DMS79 treated with DMSO at 0.1 percent for 48 hours (cell line): ENCODE data around the gene CCDC86.

ENCODE experiments used
- DNase-seq: peaks from one replicate; lab custom pipeline; 2025; lab: John Stamatoyannopoulos, UW

CCDC86 gene

GRCh38 chr11:60868682-60869450, 27.0 kb downstream of the CCDC86 start:
- DNase-seq, result no peak

- no peak for DNase-seq
Observed at GRCh38 chr11:60869451-60869825, 27.5 kb downstream of the CCDC86 start.

- DNase-seq, result peak; percentile 86
Observed at GRCh38 chr11:60870276-60870675, 28.4 kb downstream of the CCDC86 start.

- DNase-seq, result no peak
Observed at GRCh38 chr11:60870733-60871377, 28.9 kb downstream of the CCDC86 start.

GRCh38 chr11:60871378-60872061, 29.6 kb downstream of the CCDC86 start:
- peak; percentile 65 for DNase-seq

- no peak for DNase-seq
Observed at GRCh38 chr11:60872124-60872960, 30.4 kb downstream of the CCDC86 start.

GRCh38 chr11:60872961-60873524, 31.1 kb downstream of the CCDC86 start:
- no peak for DNase-seq

- DNase-seq, result no peak
Observed at GRCh38 chr11:60873533-60873932, 31.6 kb downstream of the CCDC86 start.

GRCh38 chr11:60874421-60875365, 32.8 kb downstream of the CCDC86 start:
- DNase-seq, result no peak

- no peak for DNase-seq
Observed at GRCh38 chr11:60875366-60876167, 33.7 kb downstream of the CCDC86 start.

GRCh38 chr11:60876168-60876485, 34.2 kb downstream of the CCDC86 start:
- no peak for DNase-seq

- no peak for DNase-seq
Observed at GRCh38 chr11:60878245-60879101, 36.6 kb downstream of the CCDC86 start.

- no peak for DNase-seq
Observed at GRCh38 chr11:60879104-60879503, 37.2 kb downstream of the CCDC86 start.

- DNase-seq, result no peak
Observed at GRCh38 chr11:60879971-60880588, 38.2 kb downstream of the CCDC86 start.

GRCh38 chr11:60880643-60881282, 38.9 kb downstream of the CCDC86 start:
- peak; percentile 72 for DNase-seq

GRCh38 chr11:60887556-60887955, 45.6 kb downstream of the CCDC86 start:
- peak; percentile 66 for DNase-seq

GRCh38 chr11:60889869-60890311, 48.0 kb downstream of the CCDC86 start:
- DNase-seq, result no peak

GRCh38 chr11:60890696-60891095, 48.8 kb downstream of the CCDC86 start:
- no peak for DNase-seq
